Stimulated activated CD4-positive, alpha-beta T cell treated with anti-CD3 and anti-CD28 coated beads, Interleukin-2, amount 100 ng/mL, for 4 hours (primary cell): ENCODE data around the gene ZC3H8.

ENCODE experiments used
- DNase-seq: peaks from one replicate; pipeline ENCODE4 v3.0.0-alpha.2; 2020; ENCODE audit warnings: low read depth

Gene ZC3H8

GRCh38 chr2:112164876-112165275 lies 90.0 kb downstream of the ZC3H8 start:
- DNase-seq: no peak

GRCh38 chr2:112163541-112163981 lies 91.3 kb downstream of the ZC3H8 start:
- DNase-seq: no peak

- DNase-seq: no peak
These were observed 91.9 kb downstream of the ZC3H8 start for GRCh38 chr2:112162956-112163355.

GRCh38 chr2:112162341-112162740 lies 92.5 kb downstream of the ZC3H8 start:
- DNase-seq: no peak
